Measurements from ENCODE around the gene AOX1.

Gene AOX1

DNA sequence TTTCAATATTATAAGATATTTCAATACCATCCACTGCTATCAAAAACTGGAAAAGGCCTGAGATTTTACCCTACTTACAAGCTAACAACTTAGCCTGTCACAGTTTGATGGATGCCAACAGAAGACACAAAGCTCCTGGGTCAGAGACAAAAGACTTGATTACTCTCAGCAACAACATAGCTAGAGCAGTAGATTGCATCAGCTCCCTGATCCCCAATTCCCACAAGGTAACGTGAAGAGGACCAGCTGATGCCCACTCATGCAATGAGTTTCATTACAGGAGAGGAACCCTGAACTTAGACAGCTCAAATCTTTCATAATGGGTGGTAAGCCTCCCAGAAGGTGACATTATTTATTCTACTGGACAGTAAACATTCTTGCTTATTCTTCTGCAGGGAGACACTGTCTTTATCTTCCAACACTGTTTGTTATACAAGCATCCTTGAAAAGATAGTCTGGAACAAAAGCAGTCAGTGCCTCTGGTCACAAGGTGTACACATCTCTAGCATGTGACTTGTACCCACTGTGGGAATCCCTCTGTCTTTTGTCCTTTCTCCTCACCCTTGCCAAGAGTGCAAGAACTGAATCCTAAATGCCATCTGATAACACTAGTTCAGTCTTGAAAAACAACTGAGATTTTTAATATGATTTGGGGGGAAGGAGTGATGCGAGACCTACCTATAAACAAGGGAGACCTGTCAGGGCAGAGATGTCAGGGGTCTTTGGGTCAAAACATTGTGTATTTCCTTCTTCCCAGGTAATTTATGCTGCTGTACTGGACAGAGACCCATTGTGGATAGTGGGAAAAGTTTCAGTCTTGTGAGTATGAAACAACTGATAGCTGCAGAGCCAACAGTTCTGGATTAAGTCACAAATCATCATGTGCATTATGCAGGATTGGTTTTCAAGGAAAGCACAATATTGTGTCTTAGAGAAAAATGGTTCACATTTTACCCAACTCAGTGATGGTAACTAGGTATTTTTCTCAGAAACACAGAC lies 102.4 kb downstream of the AOX1 start:
- TF ChIP-seq, protein P1, sequence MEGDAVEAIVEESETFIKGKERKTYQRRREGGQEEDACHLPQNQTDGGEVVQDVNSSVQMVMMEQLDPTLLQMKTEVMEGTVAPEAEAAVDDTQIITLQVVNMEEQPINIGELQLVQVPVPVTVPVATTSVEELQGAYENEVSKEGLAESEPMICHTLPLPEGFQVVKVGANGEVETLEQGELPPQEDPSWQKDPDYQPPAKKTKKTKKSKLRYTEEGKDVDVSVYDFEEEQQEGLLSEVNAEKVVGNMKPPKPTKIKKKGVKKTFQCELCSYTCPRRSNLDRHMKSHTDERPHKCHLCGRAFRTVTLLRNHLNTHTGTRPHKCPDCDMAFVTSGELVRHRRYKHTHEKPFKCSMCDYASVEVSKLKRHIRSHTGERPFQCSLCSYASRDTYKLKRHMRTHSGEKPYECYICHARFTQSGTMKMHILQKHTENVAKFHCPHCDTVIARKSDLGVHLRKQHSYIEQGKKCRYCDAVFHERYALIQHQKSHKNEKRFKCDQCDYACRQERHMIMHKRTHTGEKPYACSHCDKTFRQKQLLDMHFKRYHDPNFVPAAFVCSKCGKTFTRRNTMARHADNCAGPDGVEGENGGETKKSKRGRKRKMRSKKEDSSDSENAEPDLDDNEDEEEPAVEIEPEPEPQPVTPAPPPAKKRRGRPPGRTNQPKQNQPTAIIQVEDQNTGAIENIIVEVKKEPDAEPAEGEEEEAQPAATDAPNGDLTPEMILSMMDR (IDR thresholded peaks at IDR 0.05) = no peak

DNA sequence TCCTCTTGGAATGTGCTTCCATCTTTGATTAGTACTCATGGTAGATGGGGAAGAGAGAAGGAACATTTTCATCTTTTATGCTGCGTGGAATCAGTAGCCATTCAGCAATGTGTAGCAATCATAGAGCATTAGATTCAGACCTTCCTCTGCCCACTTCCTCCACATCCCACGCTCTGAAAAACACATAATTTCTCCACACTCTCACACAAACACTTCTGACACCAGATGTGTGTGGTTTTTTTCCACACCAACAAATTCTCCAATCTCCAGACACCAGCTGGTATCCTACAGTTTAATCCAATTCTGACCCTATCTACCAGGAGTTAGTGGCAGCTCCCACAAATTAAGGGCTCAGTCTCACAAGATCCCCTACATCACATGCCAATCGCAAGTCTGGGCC lies 103.3 kb downstream of the AOX1 start:
- TF ChIP-seq, protein P1 (IDR thresholded peaks at IDR 0.05) = no peak

DNA sequence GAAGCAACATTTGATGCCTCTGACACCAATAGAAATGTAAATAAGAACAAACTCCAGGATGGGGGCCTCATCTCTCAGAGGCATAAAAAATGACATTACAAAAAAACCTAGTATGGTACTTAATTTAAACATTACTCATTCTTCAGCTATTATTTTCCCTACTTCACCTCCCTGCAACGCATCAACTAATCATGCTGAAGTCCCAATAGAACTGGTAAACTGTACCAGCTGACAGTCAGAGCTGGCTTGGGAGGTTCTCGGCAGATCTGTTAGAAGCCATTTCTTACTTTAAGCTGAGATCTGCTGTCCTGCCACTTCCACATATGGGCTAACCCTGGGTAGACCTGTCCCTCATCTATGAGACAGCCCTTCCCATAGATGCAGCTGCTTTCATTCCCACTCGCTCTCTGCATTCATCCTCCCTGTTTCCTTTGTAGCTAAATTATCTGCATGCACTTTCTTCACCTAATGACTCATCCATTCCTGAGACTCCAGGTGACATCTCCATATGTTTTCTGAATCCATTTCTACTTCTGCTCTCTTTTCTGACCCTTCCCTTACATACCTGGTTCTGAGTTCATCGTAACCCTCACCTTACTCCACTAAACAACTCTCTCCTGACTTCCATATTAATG lies 108.1 kb downstream of the AOX1 start:
- TF ChIP-seq, protein P1 (IDR thresholded peaks at IDR 0.05) = no peak

DNA sequence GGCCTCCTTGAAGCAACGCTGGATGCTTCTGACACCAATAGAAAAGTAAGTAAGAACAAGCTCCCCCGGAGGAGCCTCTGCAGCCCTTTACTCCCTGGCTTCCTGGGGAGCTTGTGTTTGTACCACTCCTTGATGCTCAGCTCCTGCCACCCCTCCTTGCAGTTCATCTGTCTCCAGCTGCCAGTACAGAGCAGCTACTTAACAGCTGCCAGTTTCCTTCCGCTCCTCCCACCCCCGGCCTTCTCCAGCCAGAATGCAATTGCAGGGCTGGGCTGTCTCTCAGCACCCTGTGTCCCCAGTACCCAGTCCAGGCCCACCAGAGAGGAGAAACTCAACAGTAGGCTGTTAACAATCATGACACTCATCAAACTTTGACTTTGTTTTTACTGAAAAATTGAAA lies 109.4 kb downstream of the AOX1 start:
- TF ChIP-seq, protein P1 (IDR thresholded peaks at IDR 0.05) = no peak

DNA sequence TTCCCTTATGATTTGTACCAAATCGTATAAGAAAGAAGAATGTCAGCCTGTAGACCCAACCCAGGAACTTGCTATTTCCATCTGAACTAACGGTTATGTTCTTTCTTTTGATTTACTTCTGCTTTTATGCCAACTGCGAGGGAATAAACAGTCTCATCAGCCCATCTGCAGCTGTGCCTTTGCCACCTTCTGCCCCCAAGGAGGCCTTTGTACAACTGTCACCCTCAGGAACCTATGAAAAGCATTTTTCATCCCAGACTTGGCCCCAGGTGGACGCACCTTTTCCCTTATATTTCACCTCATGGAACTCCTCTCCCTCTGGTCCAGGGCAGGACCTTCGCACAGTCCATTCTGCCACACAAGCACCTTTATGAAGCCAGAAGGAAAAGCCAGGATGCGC lies 109.8 kb downstream of the AOX1 start:
- TF ChIP-seq, protein P1 (IDR thresholded peaks at IDR 0.05) = no peak

DNA sequence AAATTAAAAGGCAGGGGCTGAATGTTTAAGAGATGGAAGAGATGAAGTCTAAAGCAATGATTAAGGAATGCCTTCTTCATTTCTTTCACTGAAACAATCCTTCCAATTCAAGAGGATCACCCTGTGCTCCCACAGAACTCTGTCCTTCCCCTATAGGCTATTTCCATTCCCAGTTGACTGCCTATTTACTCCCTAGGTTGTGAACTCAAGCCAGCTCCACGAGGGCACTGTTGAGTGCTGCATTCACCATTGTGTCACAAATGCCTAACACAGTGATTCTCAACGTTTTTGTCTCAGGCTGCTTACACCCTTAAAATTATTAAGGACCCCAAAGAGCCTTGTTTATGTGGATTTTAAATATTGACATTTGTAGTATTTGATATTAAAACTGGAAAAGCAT lies 112.4 kb downstream of the AOX1 start:
- TF ChIP-seq, protein P1 (IDR thresholded peaks at IDR 0.05) = no peak

DNA sequence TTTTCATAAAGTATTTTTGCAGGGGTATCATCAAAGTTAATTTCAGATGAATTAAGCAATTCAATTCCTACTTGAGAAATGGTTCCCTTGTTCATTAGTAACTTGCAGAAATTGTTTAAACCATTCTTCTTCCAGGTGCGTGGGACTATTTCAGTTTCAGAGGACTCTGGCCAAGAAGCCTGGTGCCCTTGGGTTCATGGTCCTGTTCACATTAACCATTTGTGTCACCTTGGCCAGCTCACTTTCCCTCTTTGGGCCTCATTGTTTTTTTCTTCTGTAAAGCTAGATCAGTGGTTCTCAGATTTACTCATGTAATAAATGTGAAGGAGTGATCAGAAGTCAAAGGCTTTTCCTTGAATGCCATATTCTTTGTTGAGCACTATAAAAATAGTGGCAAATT lies 113.5 kb downstream of the AOX1 start:
- TF ChIP-seq, protein P1 (IDR thresholded peaks at IDR 0.05) = no peak
